A549 (cell line): ENCODE data around the gene GPR4. TPM values are rescaled to one million over a fixed set of nuclear protein-coding genes. Genes with fewer than 3 reads are reported as not detected.

Source experiments
- CBX8 ChIP-seq: fragments of 200-600 bp; sonication (generic); IDR thresholded peaks from 2 replicates; pipeline ENCODE4 v1.6.1; 2016
- CEBPB ChIP-seq, 2 experiments: fragments of >200 bp in 1 of 2; sonication (Bioruptor Twin) in 1 of 2; formaldehyde crosslinking in 1 of 2; IDR thresholded peaks; 2 replicates each; pipeline ENCODE4 v1.6.1; 2012 to 2016
- CHD2 ChIP-seq: fragments of 150-350 bp; IDR thresholded peaks from 2 replicates; pipeline ENCODE4 v1.6.1; 2014; ENCODE audit warnings: low read length; ENCODE audit not compliant: partially characterized antibody
- EHMT2 ChIP-seq: fragments of 200-600 bp; sonication (generic); IDR thresholded peaks from 2 replicates; pipeline ENCODE4 v1.6.1; 2016; ENCODE audit warnings: antibody characterized with exemption, low read depth, mild to moderate bottlenecking, moderate library complexity
- EP300 ChIP-seq, 2 experiments: fragments of >200 bp; sonication (Bioruptor Twin); formaldehyde crosslinking; IDR thresholded peaks; 2 replicates in 1 of 2; 3 replicates in 1 of 2; pipeline ENCODE4 v1.6.1; 2016 to 2017
- ESRRA ChIP-seq: fragments of 150-350 bp; IDR thresholded peaks from 2 replicates; pipeline ENCODE4 v1.6.1; 2014; ENCODE audit warnings: mild to moderate bottlenecking, low read length, borderline replicate concordance
- GATA3 ChIP-seq: IDR thresholded peaks from 2 replicates; pipeline ENCODE4 v1.6.1; 2012; ENCODE audit warnings: borderline replicate concordance
- HDAC2 ChIP-seq: fragments of 200-600 bp; sonication (generic); IDR thresholded peaks from 2 replicates; pipeline ENCODE4 v1.6.1; 2016
- HEYL ChIP-seq: fragments of 250-450 bp; sonication (Bioruptor Pico); IDR thresholded peaks from 2 replicates; pipeline ENCODE4 v1.8.0; 2021; ENCODE audit warnings: mild to moderate bottlenecking, moderate library complexity
- HOXA7 ChIP-seq: fragments of 250-450 bp; sonication (Bioruptor Pico); IDR thresholded peaks from 2 replicates; pipeline ENCODE4 v1.5.0; 2020; ENCODE audit warnings: mild to moderate bottlenecking, moderate library complexity
- HOXB5 ChIP-seq: fragments of 250-450 bp; sonication (Bioruptor Pico); IDR thresholded peaks from 2 replicates; pipeline ENCODE4 v1.5.0; 2020; ENCODE audit warnings: mild to moderate bottlenecking, moderate library complexity
- JUN ChIP-seq, 2 experiments: fragments of >200 bp; sonication (Bioruptor Twin); formaldehyde crosslinking; IDR thresholded peaks; 2 replicates in 1 of 2; 3 replicates in 1 of 2; pipeline ENCODE4 v1.6.1; 2016 to 2017
- JUNB ChIP-seq: fragments of >200 bp; sonication (Bioruptor Twin); formaldehyde crosslinking; IDR thresholded peaks from 2 replicates; pipeline ENCODE4 v1.6.1; 2016
- KDM5A ChIP-seq: fragments of 200-600 bp; sonication (generic); IDR thresholded peaks from 2 replicates; pipeline ENCODE4 v1.6.1; 2016; ENCODE audit warnings: antibody characterized with exemption, mild to moderate bottlenecking
- MYC ChIP-seq: IDR thresholded peaks from 2 replicates; pipeline ENCODE4 v1.6.1; 2012; ENCODE audit warnings: mild to moderate bottlenecking, inconsistent platforms, low read length, improper control_type of control experiment, borderline replicate concordance
- NR3C1 ChIP-seq: fragments of >200 bp; sonication (Bioruptor Twin); formaldehyde crosslinking; IDR thresholded peaks from 3 replicates; pipeline ENCODE4 v1.6.1; 2017
- POLR2A ChIP-seq: IDR thresholded peaks from 2 replicates; pipeline ENCODE4 v1.6.1; 2012; ENCODE audit warnings: mild to moderate bottlenecking, low read length
- RAD21 ChIP-seq, 2 experiments: fragments of >200 bp in 1 of 2; sonication (Bioruptor Twin) in 1 of 2; formaldehyde crosslinking in 1 of 2; IDR thresholded peaks in 1 of 2; conservative IDR thresholded peaks in 1 of 2; 2 replicates in 1 of 2; 3 replicates in 1 of 2; pipeline ENCODE4 v1.6.1; 2012 to 2018; ENCODE audit warnings: inconsistent platforms in 1 of 2
- RFX5 ChIP-seq: fragments of 450-650 bp; IDR thresholded peaks from 2 replicates; pipeline ENCODE4 v1.7.1; 2014; ENCODE audit warnings: antibody characterized with exemption, mild to moderate bottlenecking, moderate library complexity
- SMC3 ChIP-seq: fragments of >200 bp; sonication (Bioruptor Twin); formaldehyde crosslinking; IDR thresholded peaks from 3 replicates; pipeline ENCODE4 v1.6.1; 2018; ENCODE audit warnings: inconsistent platforms
- SREBF2 ChIP-seq: fragments of 450-650 bp; IDR thresholded peaks from 2 replicates; pipeline ENCODE4 v1.6.1; 2014; ENCODE audit warnings: mild to moderate bottlenecking, moderate library complexity
- TFCP2L1 ChIP-seq: fragments of 250-450 bp; sonication (Bioruptor Pico); IDR thresholded peaks from 2 replicates; pipeline ENCODE4 v1.5.0; 2021; ENCODE audit warnings: mild to moderate bottlenecking
- TP53 ChIP-seq: fragments of 250-450 bp; sonication (Bioruptor Pico); IDR thresholded peaks from 2 replicates; pipeline ENCODE4 v1.5.0; 2021; ENCODE audit warnings: mild to moderate bottlenecking, moderate library complexity
- ZSCAN20 ChIP-seq: fragments of 250-450 bp; sonication (Bioruptor Pico); IDR thresholded peaks from 2 replicates; pipeline ENCODE4 v1.8.0; 2022; ENCODE audit warnings: mild to moderate bottlenecking, moderate library complexity
- polyA plus RNA-seq, 4 experiments: library from polyadenylated mRNA; depleted of rRNA in 3 of 4; stranded (reverse); fragments of >200 nt; fragmentation: RNase III in 1 of 4; extraction: RNeasy Plus Mini Kit Qiagen cat#74134 plus additional on column Dnase treatment in 1 of 4; gene quantifications; 2 replicates in 3 of 4; 3 replicates in 1 of 4; pipeline ENCODE4 v1.2.3, GENCODE V29; 2011 to 2017
- TF ChIP-seq, protein P1 (sequence below): IDR thresholded peaks from 2 replicates; pipeline ENCODE4 v1.6.1; 2012
- TF ChIP-seq, protein P2 (sequence below): fragments of 250-450 bp; sonication (Bioruptor Pico); IDR thresholded peaks from 2 replicates; pipeline ENCODE4 v1.5.0; 2021; ENCODE audit warnings: mild to moderate bottlenecking, moderate library complexity, borderline replicate concordance
- TF ChIP-seq, protein P3 (sequence below): fragments of 450-650 bp; IDR thresholded peaks from 2 replicates; pipeline ENCODE4 v1.6.1; 2014; ENCODE audit warnings: antibody characterized with exemption
- TF ChIP-seq, protein P4 (sequence below): IDR thresholded peaks from 2 replicates; pipeline ENCODE4 v1.6.1; 2012; ENCODE audit warnings: low read depth, borderline replicate concordance
- TF ChIP-seq, protein P5 (sequence below): fragments of >200 bp; sonication (Bioruptor Twin); formaldehyde crosslinking; IDR thresholded peaks from 3 replicates; pipeline ENCODE4 v1.5.1; 2016
- TF ChIP-seq, protein P6 (sequence below): fragments of 150-350 bp; IDR thresholded peaks from 2 replicates; pipeline ENCODE4 v1.6.1; 2014; ENCODE audit warnings: low read depth, mild to moderate bottlenecking, low read length
- TF ChIP-seq, protein P7 (sequence below): fragments of 200-600 bp; sonication (generic); IDR thresholded peaks from 2 replicates; pipeline ENCODE4 v1.6.1; 2016; ENCODE audit warnings: antibody characterized with exemption, mild to moderate bottlenecking, moderate library complexity
- TF ChIP-seq, protein P8 (sequence below): fragments of >200 bp; sonication (Bioruptor Twin); formaldehyde crosslinking; IDR thresholded peaks from 3 replicates; pipeline ENCODE4 v1.6.1; 2016

GPR4 gene
- polyA plus RNA-seq, 2 of the 4 experiments (the other 2 are of a cell fraction): 0.03 to 0.10 TPM

DNA sequence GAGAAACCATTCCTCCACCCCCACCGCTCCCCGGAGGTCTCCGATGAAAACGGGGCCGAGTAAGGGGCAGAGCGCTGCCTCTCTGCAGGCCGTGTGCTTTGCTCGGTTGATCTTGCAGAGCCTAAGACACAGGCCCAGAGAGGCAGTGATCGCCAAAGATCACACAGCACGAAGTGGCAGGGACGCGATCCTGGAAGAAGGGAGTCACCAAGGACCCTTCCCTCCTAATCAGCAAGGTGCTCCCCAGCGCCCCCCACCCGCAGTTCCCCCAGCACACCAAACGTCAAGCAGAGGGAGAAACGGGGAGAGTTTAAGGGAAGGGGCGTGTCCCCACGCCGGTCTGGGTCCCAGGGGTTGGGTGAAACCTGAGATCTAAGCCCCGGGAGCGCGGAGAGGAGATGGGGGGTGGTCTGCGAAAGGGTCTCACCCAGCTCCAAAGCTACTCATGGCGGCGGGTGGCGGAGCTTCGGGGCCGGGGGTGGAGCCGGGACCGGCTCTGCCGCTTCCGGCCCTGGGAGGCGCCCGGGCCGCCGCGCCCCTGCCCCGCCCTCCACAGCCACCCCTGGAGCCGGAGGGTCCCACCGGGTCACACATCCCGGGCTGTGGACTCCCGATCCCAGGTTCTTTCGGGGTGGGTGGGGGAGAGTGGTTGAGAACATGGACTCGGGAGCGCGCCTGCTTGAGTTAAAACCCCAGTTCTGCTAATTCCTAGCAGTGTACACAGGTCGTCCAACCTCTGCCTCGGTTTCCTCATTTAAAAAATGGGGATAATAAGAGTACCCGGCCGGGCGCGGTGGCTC lies 37.1 kb upstream of the GPR4 start, which contains the start of gene EML2 (continued):
- no peak for TF ChIP-seq RAD21 (conservative IDR thresholded peaks at IDR 0.05 in 1 of 2, IDR thresholded peaks at IDR 0.05 in 1 of 2)
- no peak for TF ChIP-seq TP53
- TF ChIP-seq, protein P1, sequence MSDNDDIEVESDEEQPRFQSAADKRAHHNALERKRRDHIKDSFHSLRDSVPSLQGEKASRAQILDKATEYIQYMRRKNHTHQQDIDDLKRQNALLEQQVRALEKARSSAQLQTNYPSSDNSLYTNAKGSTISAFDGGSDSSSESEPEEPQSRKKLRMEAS: 0 out of 2 replicates have a peak, but pooled peaks have one; percentile 21
- TF ChIP-seq, protein P2, sequence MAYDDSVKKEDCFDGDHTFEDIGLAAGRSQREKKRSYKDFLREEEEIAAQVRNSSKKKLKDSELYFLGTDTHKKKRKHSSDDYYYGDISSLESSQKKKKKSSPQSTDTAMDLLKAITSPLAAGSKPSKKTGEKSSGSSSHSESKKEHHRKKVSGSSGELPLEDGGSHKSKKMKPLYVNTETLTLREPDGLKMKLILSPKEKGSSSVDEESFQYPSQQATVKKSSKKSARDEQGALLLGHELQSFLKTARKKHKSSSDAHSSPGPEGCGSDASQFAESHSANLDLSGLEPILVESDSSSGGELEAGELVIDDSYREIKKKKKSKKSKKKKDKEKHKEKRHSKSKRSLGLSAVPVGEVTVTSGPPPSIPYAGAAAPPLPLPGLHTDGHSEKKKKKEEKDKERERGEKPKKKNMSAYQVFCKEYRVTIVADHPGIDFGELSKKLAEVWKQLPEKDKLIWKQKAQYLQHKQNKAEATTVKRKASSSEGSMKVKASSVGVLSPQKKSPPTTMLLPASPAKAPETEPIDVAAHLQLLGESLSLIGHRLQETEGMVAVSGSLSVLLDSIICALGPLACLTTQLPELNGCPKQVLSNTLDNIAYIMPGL (CRISPR knock-in tag): no peak
- no peak for TF ChIP-seq NR3C1
- TF ChIP-seq EP300 (IDR thresholded peaks at IDR 0.05): no peak
- TF ChIP-seq, protein P3, sequence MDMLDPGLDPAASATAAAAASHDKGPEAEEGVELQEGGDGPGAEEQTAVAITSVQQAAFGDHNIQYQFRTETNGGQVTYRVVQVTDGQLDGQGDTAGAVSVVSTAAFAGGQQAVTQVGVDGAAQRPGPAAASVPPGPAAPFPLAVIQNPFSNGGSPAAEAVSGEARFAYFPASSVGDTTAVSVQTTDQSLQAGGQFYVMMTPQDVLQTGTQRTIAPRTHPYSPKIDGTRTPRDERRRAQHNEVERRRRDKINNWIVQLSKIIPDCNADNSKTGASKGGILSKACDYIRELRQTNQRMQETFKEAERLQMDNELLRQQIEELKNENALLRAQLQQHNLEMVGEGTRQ: no peak
- no peak for TF ChIP-seq RFX5
- TF ChIP-seq MYC: no peak
- TF ChIP-seq KDM5A: no peak
- no peak for TF ChIP-seq GATA3
- no peak for TF ChIP-seq ESRRA
- TF ChIP-seq HOXA7: no peak
- TF ChIP-seq CEBPB (IDR thresholded peaks at IDR 0.05): no peak
- no peak for TF ChIP-seq HEYL (CRISPR knock-in tag)
- TF ChIP-seq CHD2: no peak
- no peak for TF ChIP-seq JUNB
- TF ChIP-seq SREBF2: no peak
- TF ChIP-seq, protein P4, sequence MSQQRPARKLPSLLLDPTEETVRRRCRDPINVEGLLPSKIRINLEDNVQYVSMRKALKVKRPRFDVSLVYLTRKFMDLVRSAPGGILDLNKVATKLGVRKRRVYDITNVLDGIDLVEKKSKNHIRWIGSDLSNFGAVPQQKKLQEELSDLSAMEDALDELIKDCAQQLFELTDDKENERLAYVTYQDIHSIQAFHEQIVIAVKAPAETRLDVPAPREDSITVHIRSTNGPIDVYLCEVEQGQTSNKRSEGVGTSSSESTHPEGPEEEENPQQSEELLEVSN: no peak
- peak; percentile 73; the same call in 1 of the 2 replicates for TF ChIP-seq HDAC2
- TF ChIP-seq, protein P5, sequence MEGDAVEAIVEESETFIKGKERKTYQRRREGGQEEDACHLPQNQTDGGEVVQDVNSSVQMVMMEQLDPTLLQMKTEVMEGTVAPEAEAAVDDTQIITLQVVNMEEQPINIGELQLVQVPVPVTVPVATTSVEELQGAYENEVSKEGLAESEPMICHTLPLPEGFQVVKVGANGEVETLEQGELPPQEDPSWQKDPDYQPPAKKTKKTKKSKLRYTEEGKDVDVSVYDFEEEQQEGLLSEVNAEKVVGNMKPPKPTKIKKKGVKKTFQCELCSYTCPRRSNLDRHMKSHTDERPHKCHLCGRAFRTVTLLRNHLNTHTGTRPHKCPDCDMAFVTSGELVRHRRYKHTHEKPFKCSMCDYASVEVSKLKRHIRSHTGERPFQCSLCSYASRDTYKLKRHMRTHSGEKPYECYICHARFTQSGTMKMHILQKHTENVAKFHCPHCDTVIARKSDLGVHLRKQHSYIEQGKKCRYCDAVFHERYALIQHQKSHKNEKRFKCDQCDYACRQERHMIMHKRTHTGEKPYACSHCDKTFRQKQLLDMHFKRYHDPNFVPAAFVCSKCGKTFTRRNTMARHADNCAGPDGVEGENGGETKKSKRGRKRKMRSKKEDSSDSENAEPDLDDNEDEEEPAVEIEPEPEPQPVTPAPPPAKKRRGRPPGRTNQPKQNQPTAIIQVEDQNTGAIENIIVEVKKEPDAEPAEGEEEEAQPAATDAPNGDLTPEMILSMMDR: peak; percentile 60
- no peak for TF ChIP-seq EHMT2
- TF ChIP-seq, protein P6, sequence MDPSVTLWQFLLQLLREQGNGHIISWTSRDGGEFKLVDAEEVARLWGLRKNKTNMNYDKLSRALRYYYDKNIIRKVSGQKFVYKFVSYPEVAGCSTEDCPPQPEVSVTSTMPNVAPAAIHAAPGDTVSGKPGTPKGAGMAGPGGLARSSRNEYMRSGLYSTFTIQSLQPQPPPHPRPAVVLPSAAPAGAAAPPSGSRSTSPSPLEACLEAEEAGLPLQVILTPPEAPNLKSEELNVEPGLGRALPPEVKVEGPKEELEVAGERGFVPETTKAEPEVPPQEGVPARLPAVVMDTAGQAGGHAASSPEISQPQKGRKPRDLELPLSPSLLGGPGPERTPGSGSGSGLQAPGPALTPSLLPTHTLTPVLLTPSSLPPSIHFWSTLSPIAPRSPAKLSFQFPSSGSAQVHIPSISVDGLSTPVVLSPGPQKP: no peak
- TF ChIP-seq, protein P7, sequence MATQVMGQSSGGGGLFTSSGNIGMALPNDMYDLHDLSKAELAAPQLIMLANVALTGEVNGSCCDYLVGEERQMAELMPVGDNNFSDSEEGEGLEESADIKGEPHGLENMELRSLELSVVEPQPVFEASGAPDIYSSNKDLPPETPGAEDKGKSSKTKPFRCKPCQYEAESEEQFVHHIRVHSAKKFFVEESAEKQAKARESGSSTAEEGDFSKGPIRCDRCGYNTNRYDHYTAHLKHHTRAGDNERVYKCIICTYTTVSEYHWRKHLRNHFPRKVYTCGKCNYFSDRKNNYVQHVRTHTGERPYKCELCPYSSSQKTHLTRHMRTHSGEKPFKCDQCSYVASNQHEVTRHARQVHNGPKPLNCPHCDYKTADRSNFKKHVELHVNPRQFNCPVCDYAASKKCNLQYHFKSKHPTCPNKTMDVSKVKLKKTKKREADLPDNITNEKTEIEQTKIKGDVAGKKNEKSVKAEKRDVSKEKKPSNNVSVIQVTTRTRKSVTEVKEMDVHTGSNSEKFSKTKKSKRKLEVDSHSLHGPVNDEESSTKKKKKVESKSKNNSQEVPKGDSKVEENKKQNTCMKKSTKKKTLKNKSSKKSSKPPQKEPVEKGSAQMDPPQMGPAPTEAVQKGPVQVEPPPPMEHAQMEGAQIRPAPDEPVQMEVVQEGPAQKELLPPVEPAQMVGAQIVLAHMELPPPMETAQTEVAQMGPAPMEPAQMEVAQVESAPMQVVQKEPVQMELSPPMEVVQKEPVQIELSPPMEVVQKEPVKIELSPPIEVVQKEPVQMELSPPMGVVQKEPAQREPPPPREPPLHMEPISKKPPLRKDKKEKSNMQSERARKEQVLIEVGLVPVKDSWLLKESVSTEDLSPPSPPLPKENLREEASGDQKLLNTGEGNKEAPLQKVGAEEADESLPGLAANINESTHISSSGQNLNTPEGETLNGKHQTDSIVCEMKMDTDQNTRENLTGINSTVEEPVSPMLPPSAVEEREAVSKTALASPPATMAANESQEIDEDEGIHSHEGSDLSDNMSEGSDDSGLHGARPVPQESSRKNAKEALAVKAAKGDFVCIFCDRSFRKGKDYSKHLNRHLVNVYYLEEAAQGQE: no peak
- peak in 1 of 2 experiments; percentile 79; a peak in 3 of 5 replicates for TF ChIP-seq JUN (IDR thresholded peaks at IDR 0.05)
- peak; percentile 48; the same call in 1 of the 2 replicates for TF ChIP-seq POLR2A
- no peak for TF ChIP-seq CBX8
- TF ChIP-seq HOXB5 (CRISPR knock-in tag): no peak
- no peak for TF ChIP-seq TFCP2L1 (CRISPR knock-in tag)
- peak; percentile 22; the same call in 1 of the 3 replicates for TF ChIP-seq SMC3
- TF ChIP-seq, protein P8, sequence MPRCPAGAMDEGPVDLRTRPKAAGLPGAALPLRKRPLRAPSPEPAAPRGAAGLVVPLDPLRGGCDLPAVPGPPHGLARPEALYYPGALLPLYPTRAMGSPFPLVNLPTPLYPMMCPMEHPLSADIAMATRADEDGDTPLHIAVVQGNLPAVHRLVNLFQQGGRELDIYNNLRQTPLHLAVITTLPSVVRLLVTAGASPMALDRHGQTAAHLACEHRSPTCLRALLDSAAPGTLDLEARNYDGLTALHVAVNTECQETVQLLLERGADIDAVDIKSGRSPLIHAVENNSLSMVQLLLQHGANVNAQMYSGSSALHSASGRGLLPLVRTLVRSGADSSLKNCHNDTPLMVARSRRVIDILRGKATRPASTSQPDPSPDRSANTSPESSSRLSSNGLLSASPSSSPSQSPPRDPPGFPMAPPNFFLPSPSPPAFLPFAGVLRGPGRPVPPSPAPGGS: 0 out of 3 replicates have a peak, but pooled peaks have one; percentile 47
- TF ChIP-seq ZSCAN20: no peak
